ENCODE data around the gene PCBP2.

Gene PCBP2

GRCh38 chr12:53472056-53472582, 20.2 kb downstream of the PCBP2 start:
- no peak for DNase-seq (ENCODE audit: low read depth, low spot score)

GRCh38 chr12:53474077-53474476, 22.2 kb downstream of the PCBP2 start:
- no peak for DNase-seq (ENCODE audit: low read depth, low spot score)

- no peak for DNase-seq (ENCODE audit: low read depth, low spot score)
Observed at GRCh38 chr12:53474819-53475218, 22.9 kb downstream of the PCBP2 start.

- peak; percentile 39 for DNase-seq (ENCODE audit: low read depth, low spot score)
Observed at GRCh38 chr12:53476769-53477209, 24.9 kb downstream of the PCBP2 start.

GRCh38 chr12:53478865-53479264, 27.0 kb downstream of the PCBP2 start:
- DNase-seq (ENCODE audit: low read depth, low spot score) = no peak

- no peak for DNase-seq (ENCODE audit: low read depth, low spot score)
Observed at GRCh38 chr12:53479331-53479730, 27.4 kb downstream of the PCBP2 start.

GRCh38 chr12:53480491-53481442, 28.9 kb downstream of the PCBP2 start:
- DNase-seq (ENCODE audit: low read depth, low spot score) = no peak

- DNase-seq (ENCODE audit: low read depth, low spot score) = peak; percentile 44
Observed at GRCh38 chr12:53481458-53481857, 29.6 kb downstream of the PCBP2 start.

GRCh38 chr12:53481939-53482586, 30.2 kb downstream of the PCBP2 start:
- peak; percentile 48 for DNase-seq (ENCODE audit: low read depth, low spot score)

GRCh38 chr12:53482626-53483168, 30.8 kb downstream of the PCBP2 start:
- no peak for DNase-seq (ENCODE audit: low read depth, low spot score)

- DNase-seq (ENCODE audit: low read depth, low spot score) = no peak
Observed at GRCh38 chr12:53483225-53483978, 31.5 kb downstream of the PCBP2 start.

- DNase-seq (ENCODE audit: low read depth, low spot score) = no peak
Observed at GRCh38 chr12:53483979-53484377, 32.1 kb downstream of the PCBP2 start.

- DNase-seq (ENCODE audit: low read depth, low spot score) = no peak
Observed at GRCh38 chr12:53484686-53485575, 33.0 kb downstream of the PCBP2 start.

GRCh38 chr12:53485955-53486735, 34.2 kb downstream of the PCBP2 start:
- no peak for DNase-seq (ENCODE audit: low read depth, low spot score)

- DNase-seq (ENCODE audit: low read depth, low spot score) = no peak
Observed at GRCh38 chr12:53486736-53487487, 35.0 kb downstream of the PCBP2 start.

- no peak for DNase-seq (ENCODE audit: low read depth, low spot score)
Observed at GRCh38 chr12:53489242-53489864, 37.5 kb downstream of the PCBP2 start.

- DNase-seq (ENCODE audit: low read depth, low spot score) = peak; percentile 24
Observed at GRCh38 chr12:53492188-53492587, 40.3 kb downstream of the PCBP2 start.

GRCh38 chr12:53492830-53493609, 41.1 kb downstream of the PCBP2 start:
- peak; percentile 96 for DNase-seq (ENCODE audit: low read depth, low spot score)
